Esophagus squamous epithelium (tissue), 5 donors: Measurements from ENCODE around the gene TNFRSF11A. TPM values are rescaled to one million over a fixed set of nuclear protein-coding genes. Genes with fewer than 3 reads are reported as not detected.

Experiments
- DNase-seq: peaks from one replicate; lab custom pipeline; 2025; lab: John Stamatoyannopoulos, UW
- H3K27ac ChIP-seq, 4 donors: fragments of 200-600 bp; sonication (generic); one replicate each; pipeline ENCODE4 v1.5.1; 2016 to 2019; ENCODE audit warnings: mild to moderate bottlenecking in 1 of 4
- H3K27me3 ChIP-seq, 4 donors: fragments of 200-600 bp; sonication (generic); 1 replicate in 3 of 4; 2 replicates in 1 of 4; pipeline versions ENCODE4 v1.5.1 to v1.6.0; 2017 to 2021; ENCODE audit warnings: antibody characterized with exemption in 1 of 4
- H3K36me3 ChIP-seq, 3 donors: fragments of 200-600 bp; sonication (generic); one replicate each; pipeline ENCODE4 v1.5.1; 2016 to 2019
- H3K4me1 ChIP-seq, 3 donors: fragments of 200-600 bp; sonication (generic); one replicate each; pipeline ENCODE4 v1.5.1; 2017 to 2019
- H3K4me3 ChIP-seq, 4 donors: fragments of 200-600 bp; sonication (generic); 1 replicate in 3 of 4; 2 replicates in 1 of 4; pipeline ENCODE4 v1.5.1; 2016 to 2019; ENCODE audit warnings: mild to moderate bottlenecking in 2 of 4, moderate library complexity in 1 of 4
- H3K9me3 ChIP-seq, 3 donors: fragments of 200-600 bp; sonication (generic); one replicate each; pipeline ENCODE4 v1.5.1; 2016 to 2019
- CTCF ChIP-seq, 6 experiments: fragments of 450-650 bp in 4 of 6; fragments of 200-600 bp in 2 of 6; sonication (generic) in 2 of 6; IDR thresholded peaks; one replicate each; pipeline ENCODE4 v1.5.1; 2016 to 2019; ENCODE audit warnings: antibody characterized with exemption in 6 of 6, mild to moderate bottlenecking in 4 of 6, moderate library complexity in 4 of 6
- POLR2A ChIP-seq, 4 donors: fragments of 450-650 bp; IDR thresholded peaks; one replicate each; pipeline ENCODE4 v1.6.1; 2017; ENCODE audit warnings: antibody characterized with exemption in 4 of 4, mild to moderate bottlenecking in 4 of 4, moderate library complexity in 3 of 4
- WGBS, 2 donors: methylation state at CpG; one replicate each; pipeline ENCODE4 v1.1.5; 2018; 5-methylcytosine and 5-hydroxymethylcytosine counted together
- intact Hi-C: fragments of 100-400 bp; cut with DNase I; formaldehyde crosslinking; loops from one replicate; pipeline ENCODE4 v1.15.0; 2022
- small RNA-seq, 4 donors: library from RNA; depleted of rRNA; stranded (forward); fragments of <200 nt; gene quantifications; one replicate each; pipeline ENCODE3, GENCODE V24; 2016
- total RNA-seq, 4 donors: library from RNA; depleted of rRNA; stranded (reverse); fragments of >200 nt; gene quantifications; one replicate each; pipeline ENCODE4 v1.1.0, GENCODE V29; 2016
- donor health status: DM: yes; HTN: yes; CAD: no.

Gene TNFRSF11A
- total RNA-seq, 4 donors from 2014 or later, result 1.9 to 5.6 (median 3.6) TPM

DNA sequence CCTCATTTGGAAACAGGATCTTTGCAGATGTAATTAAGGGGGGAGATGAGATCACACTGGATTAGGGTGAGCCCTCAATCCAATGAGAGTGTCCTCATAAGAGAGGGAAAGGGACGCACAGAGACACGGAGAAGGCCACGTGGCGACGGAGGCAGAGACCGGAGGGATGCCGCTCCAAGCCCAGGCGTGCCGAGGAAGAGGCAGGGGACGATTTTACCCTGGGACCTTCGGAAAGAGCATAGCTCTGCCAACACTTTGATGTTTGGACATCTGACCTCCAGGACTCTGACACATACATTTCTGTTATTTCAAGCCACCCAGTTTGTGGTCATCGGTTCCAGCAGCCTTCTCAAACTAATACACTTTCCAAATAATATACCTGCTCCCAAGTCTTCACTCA, 113.3 kb downstream of the TNFRSF11A start:
- no peak for TF ChIP-seq CTCF (IDR thresholded peaks at IDR 0.05)
- no peak for TF ChIP-seq POLR2A (IDR thresholded peaks at IDR 0.05)
- H3K9me3 ChIP-seq, result no peaks in the 10 kb centered on the region
- WGBS, 2 donors, result 81 to 92% methylated on average over 12 of the region's 12 CpGs
- H3K36me3 ChIP-seq, result no peaks in the 10 kb centered on the region
- H3K27ac ChIP-seq, result peak overlapping the region in 2 of 4 donors; percentile 84 to 89
- peaks cover 11 to 42% (median 16%) of the 10 kb centered on the region in 3 donors for H3K4me1 ChIP-seq
- H3K4me3 ChIP-seq, result no peak overlapping the region
- no peak for DNase-seq
- intact Hi-C loops, result no loop called here
- H3K27me3 ChIP-seq, result peaks cover 0 to 28% (median 0%) of the 10 kb centered on the region in 4 donors

- H3K27ac ChIP-seq, result peak overlapping the region in 1 of 4 donors; percentile 89
- 86 to 94% methylated on average over 7 to 8 of the region's 8 CpGs for WGBS, 2 donors
- H3K4me3 ChIP-seq, result no peak overlapping the region
- peaks cover 11 to 42% (median 16%) of the 10 kb centered on the region in 3 donors for H3K4me1 ChIP-seq
- H3K9me3 ChIP-seq, result no peaks in the 10 kb centered on the region
- no peak for TF ChIP-seq CTCF (IDR thresholded peaks at IDR 0.05)
- no peak for TF ChIP-seq POLR2A (IDR thresholded peaks at IDR 0.05)
- intact Hi-C loops, result no loop called here
- H3K36me3 ChIP-seq, result no peaks in the 10 kb centered on the region
- peaks cover 0 to 31% (median 0%) of the 10 kb centered on the region in 4 donors for H3K27me3 ChIP-seq
- no peak for DNase-seq
These were observed 113.8 kb downstream of the TNFRSF11A start for GRCh38 chr18:62438866-62439265.

Small RNAs within 50 kb of the gene (small RNA-seq; reads per million reads assigned to genes)
- gene AC100843.2 (0 reads per million in 4 donors), gene RF00019 (0 reads per million in 4 donors)

Other genes with a start within 250 kb of the TNFRSF11A start
- 10 to 100 TPM; 26.1 to 48.8 (median 34.6) TPM for gene PIGN, start 138.3 kb upstream of the TNFRSF11A start, total RNA-seq
- 10 to 100 TPM; 32.8 to 98.0 (median 69.0) TPM for gene RELCH, start 138.1 kb upstream of the TNFRSF11A start, total RNA-seq
- gene ZCCHC2, start 197.7 kb downstream of the TNFRSF11A start, total RNA-seq, result 10 to 100 TPM in 3 of 4 donors, 1 to 10 TPM in 1; 9.3 to 15.3 (median 11.3) TPM